Neuronal stem cell (in vitro differentiated cells): ENCODE results near the gene SCRN2.

Experiments
- DNase-seq: peaks from one replicate; pipeline ENCODE4 v3.0.0-alpha.2; 2013; ENCODE audit warnings: low spot score
- H2AFZ ChIP-seq: one replicate; pipeline ENCODE4 v1.6.1; 2013; ENCODE audit warnings: mild to moderate bottlenecking, low read length, inconsistent platforms
- H2AK5ac ChIP-seq: 2 replicates; pipeline ENCODE4 v1.6.1; 2013; ENCODE audit warnings: low read depth, mild to moderate bottlenecking, inconsistent platforms, low read length, moderate library complexity, mixed read lengths
- H2BK120ac ChIP-seq: 2 replicates; pipeline ENCODE4 v1.6.1; 2013; ENCODE audit warnings: low read depth, mild to moderate bottlenecking, inconsistent platforms, low read length, moderate library complexity, mixed read lengths
- H2BK12ac ChIP-seq: one replicate; pipeline ENCODE4 v1.6.1; 2013; ENCODE audit warnings: low read length, inconsistent platforms
- H2BK15ac ChIP-seq: 2 replicates; pipeline ENCODE4 v1.6.1; 2013; ENCODE audit warnings: mild to moderate bottlenecking, low read length, inconsistent platforms, mixed read lengths
- H2BK5ac ChIP-seq: one replicate; pipeline ENCODE4 v1.6.1; 2013; ENCODE audit warnings: inconsistent platforms, mild to moderate bottlenecking, low read length, moderate library complexity
- H3K14ac ChIP-seq: one replicate; pipeline ENCODE4 v1.6.1; 2013; ENCODE audit warnings: low read length, inconsistent platforms
- H3K18ac ChIP-seq: 2 replicates; pipeline ENCODE4 v1.6.1; 2013; ENCODE audit warnings: low read length, inconsistent platforms
- H3K23ac ChIP-seq: 2 replicates; pipeline ENCODE4 v1.6.1; 2013; ENCODE audit warnings: low read depth, mild to moderate bottlenecking, mixed read lengths, low read length, inconsistent platforms; ENCODE audit not compliant: poor library complexity
- H3K27ac ChIP-seq: replicated peaks from 3 replicates; pipeline ENCODE4 v1.5.1; 2013; ENCODE audit warnings: low read length, inconsistent platforms
- H3K27me3 ChIP-seq, 3 experiments: 2 replicates each; pipeline ENCODE4 v1.6.1; 2013; ENCODE audit warnings: low read length in 3 of 3, mild to moderate bottlenecking in 2 of 3, inconsistent platforms in 1 of 3, low read depth in 1 of 3, mixed read lengths in 1 of 3, moderate library complexity in 1 of 3; ENCODE audit not compliant: control insufficient read depth in 3 of 3, insufficient read depth in 3 of 3
- H3K36me3 ChIP-seq, 2 donors: replicated peaks in 1 of 2; 2 replicates each; pipeline ENCODE4 v1.6.1; 2013; ENCODE audit warnings: low read length in 2 of 2; ENCODE audit not compliant: control insufficient read depth in 2 of 2, insufficient read depth in 2 of 2
- H3K4ac ChIP-seq: 2 replicates; pipeline ENCODE4 v1.6.1; 2013; ENCODE audit warnings: inconsistent platforms, mild to moderate bottlenecking, low read length, moderate library complexity
- H3K4me1 ChIP-seq, 2 donors: 1 replicate in 1 of 2; 2 replicates in 1 of 2; pipeline ENCODE4 v1.6.1; 2013; ENCODE audit warnings: low read length in 2 of 2, low read depth in 1 of 2; ENCODE audit not compliant: control insufficient read depth in 2 of 2, insufficient read depth in 1 of 2
- H3K4me2 ChIP-seq: one replicate; pipeline ENCODE4 v1.6.1; 2013; ENCODE audit warnings: mild to moderate bottlenecking, low read length, inconsistent platforms; ENCODE audit not compliant: insufficient read depth, poor library complexity, severe bottlenecking
- H3K4me3 ChIP-seq, 2 donors: 2 replicates each; pipeline ENCODE4 v1.5.1; 2013; ENCODE audit warnings: low read length in 2 of 2, mild to moderate bottlenecking in 2 of 2, inconsistent platforms in 1 of 2, moderate library complexity in 1 of 2
- H3K79me1 ChIP-seq: one replicate; pipeline ENCODE4 v1.6.1; 2013; ENCODE audit warnings: low read depth, mild to moderate bottlenecking, inconsistent platforms, low read length, moderate library complexity
- H3K9ac ChIP-seq: one replicate; pipeline ENCODE4 v1.6.1; 2013; ENCODE audit warnings: mild to moderate bottlenecking, low read depth, low read length, inconsistent platforms; ENCODE audit not compliant: poor library complexity
- H3K9me3 ChIP-seq, 2 donors: replicated peaks in 1 of 2; 2 replicates each; pipeline versions ENCODE3 to v1.6.1; 2013; ENCODE audit warnings: low read length in 2 of 2, mild to moderate bottlenecking in 2 of 2, inconsistent platforms in 1 of 2, low read depth in 1 of 2, mixed read lengths in 1 of 2, moderate library complexity in 1 of 2; ENCODE audit not compliant: control insufficient read depth in 2 of 2, insufficient read depth in 1 of 2
- H4K8ac ChIP-seq: one replicate; pipeline ENCODE4 v1.6.1; 2013; ENCODE audit warnings: low read depth, mild to moderate bottlenecking, inconsistent platforms, low read length, moderate library complexity
- H4K91ac ChIP-seq: one replicate; pipeline ENCODE4 v1.6.1; 2013; ENCODE audit warnings: low read length, low read depth, mild to moderate bottlenecking, inconsistent platforms; ENCODE audit not compliant: poor library complexity
- WGBS, 2 donors: extraction: QIAGEN DNeasy Blood & Tissue Kit; methylation state at CpG; one replicate each; pipeline ENCODE4 v1.1.7; 2013; ENCODE audit warnings: missing lambda C conversion rate in 2 of 2, mixed read lengths in 1 of 2; ENCODE audit not compliant: insufficient read length in 2 of 2, insufficient replicate concordance in 1 of 2; ENCODE audit errors: extremely low coverage in 2 of 2; 5-methylcytosine and 5-hydroxymethylcytosine counted together

The SCRN2 gene

GRCh38 chr17:47847341-47848197 is 6.5 kb upstream of the SCRN2 start:
- Histone ChIP-seq H4K91ac (no peak overlapping the region), H2BK5ac (peak overlapping the region; percentile 85), H2BK12ac (no peak overlapping the region), H4K8ac (no peak overlapping the region), H3K4me2 (peak overlapping the region; percentile 19), H3K4ac (no peak overlapping the region), H3K9ac (peak overlapping the region; percentile 31), H3K27me3 (peaks cover 43 to 92% (median 79%) of the 10 kb centered on the region in 3 experiments), H2BK15ac (peak overlapping the region; percentile 42), H2AK5ac (peak overlapping the region; percentile 82), H3K4me3 (peak overlapping the region; percentile 33 to 68), H2BK120ac (no peak overlapping the region), H3K36me3 (no peaks in the 10 kb centered on the region), H3K27ac (no peak overlapping the region), H3K18ac (peak overlapping the region; percentile 90), H2AFZ (peak overlapping the region; percentile 90), H3K9me3 (peaks cover 3 to 4% of the 10 kb centered on the region in 2 donors), H3K79me1 (no peaks in the 10 kb centered on the region), H3K23ac (peak overlapping the region; percentile 57), H3K4me1 (peaks cover 14 to 18% of the 10 kb centered on the region in 2 donors), H3K14ac (no peak overlapping the region)
- WGBS, 2 donors, result no CpG with 5 or more reads among the region's 71 CpGs
- no peak for DNase-seq

GRCh38 chr17:47846716-47847340 is 5.8 kb upstream of the SCRN2 start:
- Histone ChIP-seq H3K79me1 (no peaks in the 10 kb centered on the region), H3K4ac (peak overlapping the region; percentile 57), H3K23ac (peak overlapping the region; percentile 57), H2BK120ac (no peak overlapping the region), H2BK12ac (no peak overlapping the region), H3K4me3 (peak overlapping the region; percentile 33 to 68), H4K91ac (no peak overlapping the region), H2AK5ac (peak overlapping the region; percentile 71), H2AFZ (peak overlapping the region; percentile 90), H3K36me3 (no peaks in the 10 kb centered on the region), H4K8ac (no peak overlapping the region), H2BK15ac (peak overlapping the region; percentile 42), H3K27me3 (peaks cover 37 to 84% (median 71%) of the 10 kb centered on the region in 3 experiments), H3K4me1 (peaks cover 14 to 15% of the 10 kb centered on the region in 2 donors), H3K9ac (peak overlapping the region; percentile 31), H3K4me2 (peak overlapping the region; percentile 59), H3K9me3 (peaks cover 3 to 4% of the 10 kb centered on the region in 2 donors), H3K18ac (peak overlapping the region; percentile 90), H3K27ac (no peak overlapping the region), H3K14ac (no peak overlapping the region), H2BK5ac (peak overlapping the region; percentile 85)
- no peak for DNase-seq
- WGBS, 2 donors, result no CpG with 5 or more reads among the region's 31 CpGs

GRCh38 chr17:47845716-47846075 is 4.6 kb upstream of the SCRN2 start:
- H2BK120ac ChIP-seq, result no peak overlapping the region
- H3K9ac ChIP-seq, result peak overlapping the region; percentile 7
- no peak overlapping the region for H3K18ac ChIP-seq
- H3K9me3 ChIP-seq, result peaks cover 3 to 4% of the 10 kb centered on the region in 2 donors
- H3K23ac ChIP-seq, result no peak overlapping the region
- no peaks in the 10 kb centered on the region for H3K36me3 ChIP-seq
- no CpG with 5 or more reads among the region's 3 CpGs for WGBS, 2 donors
- no peak overlapping the region for H4K91ac ChIP-seq
- no peak overlapping the region for H2AK5ac ChIP-seq
- no peak overlapping the region for H3K14ac ChIP-seq
- no peak overlapping the region for H3K27ac ChIP-seq
- no peak overlapping the region for H3K4me2 ChIP-seq
- peaks cover 10 to 13% of the 10 kb centered on the region in 2 donors for H3K4me1 ChIP-seq
- no peak overlapping the region for H4K8ac ChIP-seq
- no peak overlapping the region for H2BK15ac ChIP-seq
- H3K4me3 ChIP-seq, result no peak overlapping the region
- H2BK12ac ChIP-seq, result no peak overlapping the region
- H3K4ac ChIP-seq, result no peak overlapping the region
- peaks cover 34 to 74% (median 64%) of the 10 kb centered on the region in 3 experiments for H3K27me3 ChIP-seq
- no peak overlapping the region for H2BK5ac ChIP-seq
- H2AFZ ChIP-seq, result peak overlapping the region; percentile 10
- peaks cover 1% of the 10 kb centered on the region for H3K79me1 ChIP-seq
- DNase-seq, result no peak
